ENCODE measurements around the gene HARS1.
"Not testable (repeated sequence)": the region's sequence is repeated elsewhere in the genome, so short reads cannot be mapped to it uniquely, and the experiment has no call there.

Gene HARS1

GRCh38 chr5:140674211-140674610 is 17.0 kb downstream of the HARS1 start:
- no peak for DNase-seq

DNA sequence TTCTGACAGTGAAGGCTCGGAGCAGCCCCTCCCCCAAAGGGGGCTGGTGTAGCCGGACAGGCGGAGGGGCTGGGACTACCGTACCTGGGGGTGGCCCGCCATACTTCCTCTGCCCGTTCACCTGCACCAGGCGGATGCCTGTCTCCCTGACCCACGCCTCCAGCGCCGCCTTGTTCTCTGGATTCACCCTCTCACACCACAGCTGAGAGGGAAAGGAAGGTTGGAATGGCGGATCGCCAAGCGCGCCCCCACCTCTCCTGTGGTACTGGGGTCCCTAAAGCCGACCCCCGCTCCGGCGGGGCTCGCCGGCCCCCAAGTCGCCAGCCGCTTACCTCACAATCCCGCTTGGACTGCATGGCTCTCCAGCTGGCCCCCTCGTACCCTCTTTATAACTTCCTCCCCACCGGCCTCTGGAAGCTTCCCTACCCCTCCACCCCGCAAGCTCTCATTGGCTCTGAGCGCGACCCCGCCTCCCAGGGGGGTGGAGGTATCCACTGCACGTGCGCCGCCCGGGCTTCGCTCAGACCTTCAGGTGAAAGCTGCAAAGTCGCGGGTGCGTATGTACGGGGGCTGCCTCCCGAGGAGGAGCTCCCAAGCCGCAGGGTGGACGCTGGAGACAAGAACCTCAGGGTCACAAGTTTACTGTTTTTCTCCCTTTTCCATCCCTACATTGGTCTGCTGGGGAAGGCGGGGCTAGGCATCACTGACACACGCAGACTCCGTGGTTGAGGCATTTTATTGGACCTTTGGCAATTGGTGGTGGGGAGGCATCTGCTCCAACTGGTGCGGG is 17.8 kb downstream of the HARS1 start, which contains the start of gene DND1:
Gene DND1, minus strand, starts transcription at position 390 of the 790 bp plus-strand sequence. Its CDS starts 34 bp downstream, at position 356.
- no peak for DNase-seq

- DNase-seq = no peak
Observed at GRCh38 chr5:140672455-140673186, 18.5 kb downstream of the HARS1 start.

GRCh38 chr5:140671472-140672125 is 19.6 kb downstream of the HARS1 start:
- DNase-seq = no peak

DNA sequence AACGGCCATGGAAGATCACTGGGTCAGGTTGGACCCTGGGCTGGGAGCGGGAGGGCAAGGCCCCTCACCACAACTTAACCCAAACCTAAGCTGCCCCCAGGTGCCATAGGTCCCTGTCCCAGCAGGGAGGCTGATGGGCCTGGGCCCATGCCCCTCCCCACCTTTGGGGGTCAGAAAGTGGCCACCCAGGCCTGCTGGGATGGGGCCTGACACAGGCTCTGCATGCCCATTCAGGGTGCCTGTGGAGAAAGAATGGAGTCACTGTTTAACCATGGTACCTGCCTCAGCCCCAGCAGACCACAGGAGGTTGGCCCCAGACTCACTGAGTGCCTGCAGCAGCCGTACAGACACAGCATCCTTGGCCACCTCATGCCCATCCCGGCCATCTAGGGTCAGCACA is 20.1 kb downstream of the HARS1 start:
- DNase-seq = not testable (repeated sequence)

DNA sequence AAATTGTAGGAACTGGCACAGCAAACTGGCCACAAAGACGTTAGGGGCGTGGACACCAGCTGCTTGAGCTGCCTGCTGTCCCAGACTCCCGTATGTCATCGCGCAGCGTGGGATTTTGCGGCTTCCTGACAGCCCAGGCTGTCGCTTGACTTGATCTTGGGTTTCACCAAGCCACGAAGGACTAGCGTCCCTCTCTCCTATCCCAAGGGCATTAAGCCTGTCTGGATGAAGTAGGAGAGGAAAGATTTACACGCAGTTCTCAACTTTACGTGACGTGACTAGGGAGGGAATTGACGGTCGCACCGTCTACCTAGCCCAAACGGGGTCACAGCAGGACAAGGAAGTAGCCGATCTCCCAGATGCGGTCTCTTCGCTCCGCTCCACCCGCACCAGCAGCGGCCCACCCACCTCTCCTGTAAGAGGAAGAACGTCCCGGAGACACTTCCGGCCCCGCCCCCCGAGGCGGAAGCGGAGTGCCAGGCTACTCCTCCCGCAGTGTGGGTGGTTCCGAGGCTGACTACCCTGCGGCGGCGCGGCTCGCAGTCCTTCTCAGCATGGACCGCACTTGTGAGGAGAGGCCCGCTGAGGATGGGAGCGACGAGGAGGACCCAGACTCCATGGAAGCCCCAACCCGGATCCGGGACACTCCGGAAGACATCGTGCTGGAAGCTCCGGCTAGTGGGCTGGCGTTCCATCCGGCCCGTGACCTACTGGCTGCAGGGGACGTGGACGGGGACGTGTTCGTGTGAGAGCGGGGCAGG is 26.6 kb downstream of the HARS1 start, which contains the start of gene WDR55:
Gene WDR55, plus strand, starts transcription at position 546 of the 761 bp plus-strand sequence. Its CDS starts 9 bp downstream, at position 555.
- DNase-seq = peak; percentile 96

GRCh38 chr5:140664030-140664358 is 27.2 kb downstream of the HARS1 start:
- no peak for DNase-seq

GRCh38 chr5:140660371-140660770 is 30.8 kb downstream of the HARS1 start:
- not testable (repeated sequence) for DNase-seq

GRCh38 chr5:140658870-140659269 is 32.3 kb downstream of the HARS1 start:
- no peak for DNase-seq

- no peak for DNase-seq
Observed at GRCh38 chr5:140647042-140647419, 44.1 kb downstream of the HARS1 start.

DNA sequence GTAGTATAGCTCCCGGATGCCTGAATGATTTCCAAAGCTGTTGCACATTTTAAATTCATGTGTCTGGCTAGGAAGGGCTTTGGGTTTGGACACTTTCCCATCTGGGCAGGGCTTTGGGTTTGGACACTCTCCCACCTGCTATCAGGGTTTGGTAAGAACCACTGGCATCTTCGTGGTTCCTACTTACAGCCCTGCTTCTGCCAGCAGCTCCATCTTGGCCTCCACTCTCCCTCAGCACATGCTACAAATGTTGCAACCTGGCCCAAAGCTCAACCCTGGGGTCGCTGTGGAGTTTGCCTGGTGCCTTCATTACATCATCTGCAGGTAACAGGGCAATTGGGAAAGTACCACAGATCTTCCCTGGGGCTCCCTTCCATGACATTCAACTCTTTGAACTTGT is 48.5 kb downstream of the HARS1 start:
- no peak for DNase-seq

DNA sequence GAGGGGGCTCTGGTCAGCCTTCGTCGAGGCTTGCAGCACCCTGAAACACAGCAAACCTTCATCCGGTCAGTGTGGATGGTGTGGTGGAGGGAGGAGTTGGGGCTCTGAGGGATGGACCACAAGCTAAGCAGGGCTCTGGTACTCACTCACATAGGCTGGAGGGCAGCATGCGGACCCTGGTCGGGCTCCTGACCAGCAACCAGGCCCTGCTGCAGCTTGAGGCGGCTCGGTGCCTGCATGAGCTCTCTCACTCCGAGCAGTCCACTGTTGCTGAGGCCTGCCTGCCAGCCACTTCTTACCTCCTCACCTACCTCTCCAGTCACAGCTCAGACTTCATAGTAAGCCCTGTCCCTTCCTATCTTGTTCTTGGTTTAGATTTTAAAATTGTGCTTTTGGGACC is 49.5 kb downstream of the HARS1 start:
- DNase-seq = no peak

DNA sequence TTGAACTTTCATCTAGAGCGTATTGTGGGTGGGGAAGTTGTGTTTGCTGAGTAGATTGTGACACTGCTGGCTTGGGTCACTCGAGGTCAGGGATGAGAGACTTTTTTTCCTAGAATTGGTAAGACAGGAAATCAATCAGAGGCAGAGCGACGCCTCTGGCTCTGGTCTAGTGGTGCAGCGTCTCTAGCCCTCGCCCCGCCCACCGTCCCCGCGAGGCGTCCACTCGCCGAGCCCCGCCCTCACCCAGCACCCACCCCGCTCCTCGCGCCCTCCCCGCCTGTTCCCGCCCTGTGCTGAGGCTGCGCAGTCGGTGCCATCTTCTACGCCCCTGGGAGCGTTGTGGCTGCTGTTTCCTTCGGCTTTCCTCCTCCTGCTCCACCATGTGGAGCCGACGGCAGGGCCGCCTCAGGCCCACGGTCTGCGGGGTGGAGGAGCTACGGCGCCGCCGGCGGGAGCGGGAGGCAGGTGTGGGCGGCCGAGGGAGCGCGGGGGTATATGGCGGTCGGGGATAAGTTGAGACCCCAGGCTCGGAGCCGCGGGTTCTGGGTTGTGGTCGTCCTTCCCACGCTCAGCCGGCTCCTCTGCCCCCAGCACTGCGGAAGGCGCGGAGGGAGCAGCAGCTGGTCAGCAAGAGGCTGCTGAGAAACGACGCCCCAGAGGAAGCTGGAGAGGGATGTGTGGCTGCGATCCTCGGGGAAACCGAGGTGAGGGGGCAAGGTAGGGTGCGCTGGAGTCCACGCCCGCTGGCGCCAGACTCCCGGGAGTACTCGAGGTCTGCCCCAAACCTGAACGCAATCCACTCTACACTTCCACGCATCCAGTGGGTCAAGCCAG is 51.8 kb downstream of the HARS1 start, which contains the start of gene TMCO6:
Gene TMCO6, plus strand, starts transcription at position 304 of the 834 bp plus-strand sequence. Its CDS starts 77 bp downstream, at position 381.
- peak; percentile 96 for DNase-seq

GRCh38 chr5:140638898-140639147 is 52.3 kb downstream of the HARS1 start:
- not testable (repeated sequence) for DNase-seq

DNA sequence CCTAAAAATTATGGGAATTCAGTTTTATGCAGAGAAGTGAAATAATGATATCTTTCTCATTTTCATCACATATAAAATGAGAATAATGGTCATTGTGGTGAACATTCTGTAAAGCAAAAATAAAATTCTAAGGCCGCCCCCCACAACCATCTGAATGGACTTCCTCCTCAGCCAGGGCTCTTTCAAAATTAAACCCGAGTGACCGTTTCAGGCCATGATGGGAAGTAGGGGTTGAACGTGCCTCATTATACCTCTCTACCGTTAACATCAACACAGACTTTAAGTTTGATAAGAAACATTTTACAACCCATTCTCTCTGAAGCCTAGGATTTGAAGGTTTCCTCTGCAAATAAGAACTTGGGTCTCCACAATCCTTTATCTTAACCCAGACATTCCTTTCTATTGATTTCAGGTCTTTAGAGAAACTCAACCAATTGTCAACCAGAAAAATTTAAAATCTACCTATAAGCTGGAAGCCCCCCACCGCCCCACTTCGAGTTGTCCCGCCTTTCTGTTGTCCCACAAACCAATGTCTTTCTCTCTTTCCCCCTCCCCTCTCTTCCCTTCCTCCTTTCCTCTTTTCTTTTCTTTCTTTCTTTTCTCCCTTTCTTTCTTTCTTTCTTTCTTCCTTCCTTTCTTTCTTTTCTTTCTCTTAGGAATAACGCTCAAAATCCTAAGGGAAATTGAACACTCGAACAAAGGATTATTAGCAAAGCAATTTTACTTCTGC is 53.6 kb downstream of the HARS1 start:
- DNase-seq = no peak

DNA sequence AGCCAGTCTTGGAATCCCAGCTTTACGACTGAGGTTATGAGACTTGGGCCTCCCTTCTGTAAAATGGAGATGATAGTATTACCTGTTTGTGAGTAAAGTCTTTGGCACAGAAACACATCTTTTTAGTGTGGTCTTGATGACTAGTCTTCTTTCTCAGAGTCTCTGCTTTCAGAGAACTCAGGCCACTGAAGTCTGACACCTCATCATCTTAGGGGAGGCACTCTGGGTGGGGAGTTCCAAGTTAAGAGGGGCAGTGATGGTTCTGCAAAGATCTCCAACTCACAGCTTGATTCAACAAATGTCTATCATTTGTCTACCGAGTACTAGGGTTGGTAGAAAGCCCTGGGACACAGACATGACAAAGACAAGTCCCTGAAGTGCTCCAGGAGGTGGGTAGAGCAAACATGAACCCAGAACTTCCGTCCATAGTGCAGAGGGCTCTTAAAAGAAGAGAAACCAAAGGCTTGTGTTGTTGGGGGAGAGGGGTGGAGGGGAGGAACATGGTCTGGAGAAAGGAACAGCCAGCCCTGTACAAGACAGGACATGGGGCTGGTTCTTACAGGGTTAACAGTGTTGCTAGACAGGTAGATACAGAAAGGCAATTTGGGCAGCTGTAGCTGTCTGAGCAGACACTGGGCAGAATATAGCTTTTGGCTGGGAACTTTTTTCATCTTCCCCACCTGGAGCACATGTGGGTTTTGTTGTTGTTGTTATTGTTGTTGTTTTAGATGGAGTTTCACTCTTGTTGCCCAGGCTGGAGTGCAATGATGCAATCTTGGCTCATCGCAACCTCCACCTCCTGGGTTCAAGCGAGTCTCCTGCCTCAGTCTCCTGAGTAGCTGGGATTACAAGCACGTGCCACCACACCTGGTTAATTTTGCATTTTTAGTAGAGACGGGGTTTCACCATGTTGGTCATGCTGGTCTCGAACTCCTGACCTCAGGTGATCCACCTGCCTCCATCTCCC is 55.6 kb downstream of the HARS1 start:
- DNase-seq = no peak

GRCh38 chr5:140634103-140634502 is 57.1 kb downstream of the HARS1 start:
- no peak for DNase-seq

DNA sequence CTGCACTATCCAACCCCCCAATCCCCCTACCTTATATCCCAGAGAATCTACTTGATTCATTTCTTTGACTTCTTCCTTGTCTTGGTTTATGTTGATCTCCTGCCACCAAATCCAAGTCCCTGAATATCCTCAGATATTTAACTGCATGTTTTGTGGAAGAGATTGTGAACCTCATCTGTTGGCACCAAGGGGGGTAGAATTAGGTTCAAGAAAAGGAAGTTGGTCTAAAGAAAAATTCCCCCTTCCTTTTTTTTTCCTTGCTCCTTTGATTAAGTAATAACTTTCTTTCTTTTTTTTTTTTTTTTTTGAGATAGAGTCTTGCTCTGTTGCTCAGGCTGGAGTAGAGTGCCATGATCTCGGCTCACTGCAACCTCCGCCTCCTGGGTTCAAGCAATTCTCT is 57.7 kb downstream of the HARS1 start:
- no peak for DNase-seq

GRCh38 chr5:140633021-140633471 is 58.1 kb downstream of the HARS1 start, which contains the start of gene CD14:
TSS of gene CD14 (minus strand) at chr5:140633175. CDS start at chr5:140633071, 104 bp downstream.
- no peak for DNase-seq

Data from right forelimb (tissue), 1 donor.